Measurements from ENCODE around the gene CARM1. TPM values are rescaled to one million over a fixed set of nuclear protein-coding genes. Genes with fewer than 3 reads are reported as not detected.

Gene CARM1
- total RNA-seq, 2 experiments from 2014 or later, result 33.2 to 33.4 TPM

- ChIA-PET CTCF (interaction anchor here (1.0 to 1.6 kb wide), 3 partner anchors 10 to 160 kb away, joined by 3 to 5 read pairs (median 4); partner anchors contain the start of gene DNM2), POLR2A (interaction anchor here (0.7 kb wide), 1 partner anchor 15 kb away, joined by 3 read pairs; no protein-coding TSS in a partner anchor)
- ATAC-seq (no peak), DNase-seq (no peak)
- Mint-ChIP-seq H3K9me3 (ENCODE audit: insufficient read depth) (no peaks in the 10 kb centered on the region), H3K27ac (peak overlapping the region; percentile 92), H3K4me3 (peak overlapping the region; percentile 38), H3K27me3 (ENCODE audit: low read depth) (no peaks in the 10 kb centered on the region), H3K4me1 (ENCODE audit: low read depth) (peaks cover 35% of the 10 kb centered on the region), H3K36me3 (ENCODE audit: low read depth) (peaks cover 11% of the 10 kb centered on the region)
Measured at GRCh38 chr19:10878253-10878652, 6.9 kb downstream of the CARM1 start.

- no peaks in the 10 kb centered on the region for H3K27me3 Mint-ChIP-seq (ENCODE audit: low read depth)
- ATAC-seq (no peak), DNase-seq (no peak)
- POLR2A ChIA-PET, result no interaction called here
- peaks cover 7% of the 10 kb centered on the region for H3K36me3 Mint-ChIP-seq (ENCODE audit: low read depth)
- no peak overlapping the region for H3K4me3 Mint-ChIP-seq
- H3K9me3 Mint-ChIP-seq (ENCODE audit: insufficient read depth), result no peaks in the 10 kb centered on the region
- H3K27ac Mint-ChIP-seq, result no peak overlapping the region
- peaks cover 29% of the 10 kb centered on the region for H3K4me1 Mint-ChIP-seq (ENCODE audit: low read depth)
- CTCF ChIA-PET, result interaction anchor here (0.8 to 1.3 kb wide), 4 partner anchors 9 to 256 kb away, joined by 3 read pairs; partner anchors contain the start of gene CARM1
Measured at GRCh38 chr19:10881403-10882107, 10.2 kb downstream of the CARM1 start.

GRCh38 chr19:10882108-10882457 lies 10.7 kb downstream of the CARM1 start:
- Mint-ChIP-seq H3K4me3 (no peak overlapping the region), H3K4me1 (ENCODE audit: low read depth) (peaks cover 24% of the 10 kb centered on the region), H3K9me3 (ENCODE audit: insufficient read depth) (no peaks in the 10 kb centered on the region), H3K27ac (no peak overlapping the region), H3K36me3 (ENCODE audit: low read depth) (peaks cover 5% of the 10 kb centered on the region), H3K27me3 (ENCODE audit: low read depth) (no peaks in the 10 kb centered on the region)
- ATAC-seq (no peak), DNase-seq (no peak)
- POLR2A ChIA-PET, result no interaction called here
- CTCF ChIA-PET, result interaction anchor here (0.8 to 1.1 kb wide), 2 partner anchors 10 kb away, joined by 3 read pairs; no protein-coding TSS in a partner anchor

DNA sequence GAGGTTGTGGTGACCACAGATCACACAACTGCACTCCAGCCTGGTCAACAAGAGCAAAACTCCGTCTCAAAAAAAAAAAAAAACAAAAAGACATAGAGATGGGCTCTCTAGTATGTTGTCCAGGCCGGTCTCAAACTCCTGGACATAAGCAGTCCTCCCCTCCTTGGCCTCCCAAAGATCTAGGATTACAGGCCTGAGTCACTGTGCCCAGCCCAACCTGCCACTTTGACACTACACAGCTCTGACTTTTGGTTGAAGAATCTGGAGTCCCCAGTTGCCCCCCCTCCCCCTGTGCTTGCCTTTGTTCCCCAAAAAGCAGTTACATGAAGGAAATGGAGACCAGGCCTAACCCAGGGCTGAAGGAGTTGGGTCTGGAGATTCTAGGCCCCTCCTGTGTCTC lies 12.9 kb downstream of the CARM1 start:
- no peaks in the 10 kb centered on the region for H3K9me3 Mint-ChIP-seq (ENCODE audit: insufficient read depth)
- POLR2A ChIA-PET, result no interaction called here
- H3K27ac Mint-ChIP-seq, result no peak overlapping the region
- H3K36me3 Mint-ChIP-seq (ENCODE audit: low read depth), result peaks cover 1% of the 10 kb centered on the region
- H3K27me3 Mint-ChIP-seq (ENCODE audit: low read depth), result no peaks in the 10 kb centered on the region
- CTCF ChIA-PET, result interaction anchor here (1.1 kb wide), 1 partner anchor 12 kb away, joined by 4 read pairs; no protein-coding TSS in a partner anchor
- no peak overlapping the region for H3K4me3 Mint-ChIP-seq
- H3K4me1 Mint-ChIP-seq (ENCODE audit: low read depth), result peaks cover 8% of the 10 kb centered on the region
- no peak for ATAC-seq
- no peak for DNase-seq

- DNase-seq (no peak), ATAC-seq (no peak)
- ChIA-PET CTCF (interaction anchor here (1.1 kb wide), 1 partner anchor 13 kb away, joined by 4 read pairs; no protein-coding TSS in a partner anchor), POLR2A (no interaction called here)
- H3K4me1 Mint-ChIP-seq (ENCODE audit: low read depth), result peaks cover 2% of the 10 kb centered on the region
- no peaks in the 10 kb centered on the region for H3K27me3 Mint-ChIP-seq (ENCODE audit: low read depth)
- H3K9me3 Mint-ChIP-seq (ENCODE audit: insufficient read depth), result no peaks in the 10 kb centered on the region
- no peaks in the 10 kb centered on the region for H3K36me3 Mint-ChIP-seq (ENCODE audit: low read depth)
- no peak overlapping the region for H3K27ac Mint-ChIP-seq
- no peak overlapping the region for H3K4me3 Mint-ChIP-seq
Measured at GRCh38 chr19:10885201-10886169, 14.1 kb downstream of the CARM1 start.

GRCh38 chr19:10887616-10888367 lies 16.4 kb downstream of the CARM1 start:
- no peak for ATAC-seq
- H3K27me3 Mint-ChIP-seq (ENCODE audit: low read depth), result no peaks in the 10 kb centered on the region
- H3K9me3 Mint-ChIP-seq (ENCODE audit: insufficient read depth), result no peaks in the 10 kb centered on the region
- H3K36me3 Mint-ChIP-seq (ENCODE audit: low read depth), result no peaks in the 10 kb centered on the region
- peaks cover 2% of the 10 kb centered on the region for H3K4me1 Mint-ChIP-seq (ENCODE audit: low read depth)
- H3K27ac Mint-ChIP-seq, result no peak overlapping the region
- POLR2A ChIA-PET, result interaction anchor here (1.5 kb wide), 1 partner anchor 9 kb away, joined by 3 read pairs; no protein-coding TSS in a partner anchor
- no peak for DNase-seq
- CTCF ChIA-PET, result interaction anchor here (0.6 to 1.4 kb wide), 5 partner anchors 8 to 170 kb away, joined by 3 to 7 read pairs (median 4); partner anchors contain the start of genes CARM1 and DNM2
- H3K4me3 Mint-ChIP-seq, result no peak overlapping the region

- ChIA-PET POLR2A (interaction anchor here (1.5 kb wide), 1 partner anchor 8 kb away, joined by 3 read pairs; no protein-coding TSS in a partner anchor), CTCF (interaction anchor here (0.6 to 1.5 kb wide), 7 partner anchors 9 to 1772 kb away, joined by 3 to 7 read pairs (median 3); partner anchors contain the start of gene DNM2)
Measured at GRCh38 chr19:10888421-10888866, 17.1 kb downstream of the CARM1 start.

DNA sequence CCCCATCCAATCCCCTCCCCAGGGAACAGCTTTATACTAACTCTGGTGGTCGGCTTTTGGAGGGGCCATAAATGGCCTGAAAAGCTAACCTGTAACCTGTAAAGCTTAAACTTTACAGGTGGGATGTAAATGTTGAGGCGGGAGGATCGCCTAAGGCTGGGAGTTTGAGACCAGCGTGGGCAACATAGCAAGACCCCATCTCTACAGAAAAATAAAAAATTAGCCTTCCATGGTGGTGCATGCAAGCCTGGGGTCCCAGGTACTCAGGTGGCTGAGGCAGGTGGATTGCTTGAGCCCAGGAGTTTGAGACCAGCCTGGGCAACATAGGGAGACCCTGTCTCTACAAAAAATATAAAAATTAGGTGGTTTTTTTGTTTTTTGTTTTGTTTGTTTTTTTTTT lies 18.5 kb downstream of the CARM1 start:
- peaks cover 2% of the 10 kb centered on the region for H3K4me1 Mint-ChIP-seq (ENCODE audit: low read depth)
- no peak overlapping the region for H3K4me3 Mint-ChIP-seq
- DNase-seq, result no peak
- no peak for ATAC-seq
- ChIA-PET POLR2A (no interaction called here), CTCF (interaction anchor here (1.1 to 1.5 kb wide), 3 partner anchors 18 to 52 kb away, joined by 3 to 7 read pairs (median 3); no protein-coding TSS in a partner anchor)
- no peak overlapping the region for H3K27ac Mint-ChIP-seq
- no peaks in the 10 kb centered on the region for H3K36me3 Mint-ChIP-seq (ENCODE audit: low read depth)
- no peaks in the 10 kb centered on the region for H3K27me3 Mint-ChIP-seq (ENCODE audit: low read depth)
- H3K9me3 Mint-ChIP-seq (ENCODE audit: insufficient read depth), result no peaks in the 10 kb centered on the region

More at GRCh38 chr19:10888421-10888866, 17.1 kb downstream of the CARM1 start:
- H3K27me3 Mint-ChIP-seq (ENCODE audit: low read depth), result no peaks in the 10 kb centered on the region
- no peak for DNase-seq
- peaks cover 2% of the 10 kb centered on the region for H3K4me1 Mint-ChIP-seq (ENCODE audit: low read depth)
- no peak overlapping the region for H3K4me3 Mint-ChIP-seq
- no peaks in the 10 kb centered on the region for H3K9me3 Mint-ChIP-seq (ENCODE audit: insufficient read depth)
- no peaks in the 10 kb centered on the region for H3K36me3 Mint-ChIP-seq (ENCODE audit: low read depth)
- no peak overlapping the region for H3K27ac Mint-ChIP-seq
- ATAC-seq, result no peak

GRCh38 chr19:10891405-10892086 lies 20.2 kb downstream of the CARM1 start:
- no peak for ATAC-seq
- no peak overlapping the region for H3K27ac Mint-ChIP-seq
- ChIA-PET POLR2A (interaction anchor here (0.6 kb wide), 1 partner anchor 174 kb away, joined by 4 read pairs; no protein-coding TSS in a partner anchor), CTCF (interaction anchor here (1.3 kb wide), 1 partner anchor 45 kb away, joined by 3 read pairs; no protein-coding TSS in a partner anchor)
- H3K4me3 Mint-ChIP-seq, result no peak overlapping the region
- DNase-seq, result no peak
- peaks cover under 1% of the 10 kb centered on the region for H3K4me1 Mint-ChIP-seq (ENCODE audit: low read depth)
- no peaks in the 10 kb centered on the region for H3K27me3 Mint-ChIP-seq (ENCODE audit: low read depth)
- no peaks in the 10 kb centered on the region for H3K36me3 Mint-ChIP-seq (ENCODE audit: low read depth)
- no peaks in the 10 kb centered on the region for H3K9me3 Mint-ChIP-seq (ENCODE audit: insufficient read depth)

DNA sequence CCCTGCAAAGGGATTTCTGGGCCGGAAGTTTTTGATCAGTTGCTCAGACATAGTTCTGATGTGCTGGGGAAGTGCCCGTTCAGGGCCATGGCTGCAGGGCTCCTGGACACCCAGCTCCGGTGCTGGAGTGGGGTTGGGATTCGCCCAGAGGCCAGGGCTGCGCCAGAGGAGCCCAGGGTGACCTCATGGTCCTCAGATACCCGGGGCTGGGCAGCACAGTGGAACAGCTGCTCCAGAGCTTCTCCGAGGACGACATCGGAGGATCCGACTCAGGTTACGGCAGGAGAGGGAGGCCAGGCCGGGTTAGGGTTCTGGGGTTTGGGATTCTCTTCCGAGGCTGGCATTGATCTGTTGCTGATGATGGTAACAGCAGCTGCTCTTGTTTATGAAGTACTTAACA lies 20.9 kb downstream of the CARM1 start:
- Mint-ChIP-seq H3K36me3 (ENCODE audit: low read depth) (no peaks in the 10 kb centered on the region), H3K27me3 (ENCODE audit: low read depth) (no peaks in the 10 kb centered on the region), H3K9me3 (ENCODE audit: insufficient read depth) (no peaks in the 10 kb centered on the region), H3K4me1 (ENCODE audit: low read depth) (peaks cover 7% of the 10 kb centered on the region), H3K27ac (no peak overlapping the region), H3K4me3 (no peak overlapping the region)
- DNase-seq, result no peak
- ATAC-seq, result no peak
- CTCF ChIA-PET, result interaction anchor here (1.1 kb wide), 1 partner anchor 10 kb away, joined by 3 read pairs; no protein-coding TSS in a partner anchor
- POLR2A ChIA-PET, result interaction anchor here (0.6 kb wide), 1 partner anchor 175 kb away, joined by 4 read pairs; no protein-coding TSS in a partner anchor

All from activated CD8-positive, alpha-beta T cell treated with anti-CD3 and anti-CD28 coated beads, Interleukin-2, amount 10 ng/mL, durations not matched to agents 7 days and 5 days (primary cell).